Measurements from ENCODE around the gene TFB1M.

DNA sequence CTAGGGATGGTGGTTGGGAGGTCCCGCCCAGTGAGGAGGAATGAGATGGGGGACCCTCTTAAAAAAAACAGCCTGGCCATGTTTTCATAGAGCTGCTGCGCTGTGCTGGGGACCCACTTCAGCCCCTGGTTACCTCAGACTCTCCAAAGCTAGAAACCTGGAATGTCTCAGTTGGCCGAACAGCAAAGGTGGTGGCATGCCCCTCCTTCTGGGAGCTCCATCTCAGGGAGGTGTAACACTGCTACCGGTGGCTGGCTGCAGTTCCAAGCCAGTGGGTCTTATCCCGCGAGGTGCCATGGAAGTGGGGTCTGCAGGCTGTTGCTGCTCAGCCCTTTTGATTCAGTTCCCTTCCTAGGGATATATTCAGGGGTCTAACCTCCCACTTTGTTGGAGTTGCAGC is 35.7 kb upstream of the TFB1M start:
- TF ChIP-seq, protein P1, sequence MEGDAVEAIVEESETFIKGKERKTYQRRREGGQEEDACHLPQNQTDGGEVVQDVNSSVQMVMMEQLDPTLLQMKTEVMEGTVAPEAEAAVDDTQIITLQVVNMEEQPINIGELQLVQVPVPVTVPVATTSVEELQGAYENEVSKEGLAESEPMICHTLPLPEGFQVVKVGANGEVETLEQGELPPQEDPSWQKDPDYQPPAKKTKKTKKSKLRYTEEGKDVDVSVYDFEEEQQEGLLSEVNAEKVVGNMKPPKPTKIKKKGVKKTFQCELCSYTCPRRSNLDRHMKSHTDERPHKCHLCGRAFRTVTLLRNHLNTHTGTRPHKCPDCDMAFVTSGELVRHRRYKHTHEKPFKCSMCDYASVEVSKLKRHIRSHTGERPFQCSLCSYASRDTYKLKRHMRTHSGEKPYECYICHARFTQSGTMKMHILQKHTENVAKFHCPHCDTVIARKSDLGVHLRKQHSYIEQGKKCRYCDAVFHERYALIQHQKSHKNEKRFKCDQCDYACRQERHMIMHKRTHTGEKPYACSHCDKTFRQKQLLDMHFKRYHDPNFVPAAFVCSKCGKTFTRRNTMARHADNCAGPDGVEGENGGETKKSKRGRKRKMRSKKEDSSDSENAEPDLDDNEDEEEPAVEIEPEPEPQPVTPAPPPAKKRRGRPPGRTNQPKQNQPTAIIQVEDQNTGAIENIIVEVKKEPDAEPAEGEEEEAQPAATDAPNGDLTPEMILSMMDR (IDR thresholded peaks at IDR 0.05; ENCODE audit: low read depth, low read length) = no peak
- TF ChIP-seq POLR2A (IDR thresholded peaks at IDR 0.05; ENCODE audit: extremely low read depth, insufficient read length) = no peak
